ENCODE data around the gene GPX6. TPM values are rescaled to one million over a fixed set of nuclear protein-coding genes. Genes with fewer than 3 reads are reported as not detected.

GPX6 gene
- not detected for total RNA-seq

GRCh38 chr6:28515676-28516075 lies at the start of gene GPX6:
Gene GPX6 (minus strand): TSS chr6:28515793. CDS start chr6:28515743, 50 bp downstream.
- H3K27me3 ChIP-seq: no peaks in the 10 kb centered on the region
- H3K36me3 ChIP-seq: no peaks in the 10 kb centered on the region
- WGBS, 2 donors: 29 to 40% methylated on average over 4 of the region's 4 CpGs
- no peak for TF ChIP-seq CTCF (IDR thresholded peaks at IDR 0.05)
- no peak for TF ChIP-seq POLR2A (IDR thresholded peaks at IDR 0.05)
- H3K27ac ChIP-seq: no peak within 1 kb of the TSS
- DNase-seq: no peak
- intact Hi-C loops (cut with DNase I): no loop called here
- H3K4me1 ChIP-seq: no peaks in the 10 kb centered on the region
- H3K9me3 ChIP-seq: no peaks in the 10 kb centered on the region
- H3K4me3 ChIP-seq (replicated peaks in 1 of 3): no peak within 1 kb of the TSS

GRCh38 chr6:28563430-28564095 lies 48.0 kb upstream of the GPX6 start:
- TF ChIP-seq POLR2A (IDR thresholded peaks at IDR 0.05): no peak
- TF ChIP-seq CTCF (IDR thresholded peaks at IDR 0.05): no peak
- no peak for DNase-seq
- intact Hi-C loops (cut with DNase I): no loop called here
- Histone ChIP-seq H3K4me1 (no peaks in the 10 kb centered on the region), H3K27ac (no peak overlapping the region), H3K27me3 (no peaks in the 10 kb centered on the region), H3K4me3 (replicated peaks in 1 of 3) (no peak overlapping the region), H3K9me3 (no peaks in the 10 kb centered on the region), H3K36me3 (no peaks in the 10 kb centered on the region)
- 52 to 65% methylated on average over 3 of the region's 3 CpGs for WGBS, 2 donors

- WGBS, 2 donors: 66 to 72% methylated on average over 3 of the region's 3 CpGs
- intact Hi-C loops (cut with DNase I): no loop called here
- no peak for DNase-seq
Measured at GRCh38 chr6:28558629-28559028, 43.0 kb upstream of the GPX6 start.

GRCh38 chr6:28555136-28555535 lies 39.5 kb upstream of the GPX6 start:
- intact Hi-C loops (cut with DNase I): no loop called here
- H3K27ac ChIP-seq: no peak overlapping the region
- H3K27me3 ChIP-seq: no peaks in the 10 kb centered on the region
- no peak overlapping the region for H3K4me3 ChIP-seq (replicated peaks in 1 of 3)
- peaks cover 0 to 4% of the 10 kb centered on the region in 2 donors for H3K4me1 ChIP-seq
- 64 to 67% methylated on average over 2 of the region's 2 CpGs for WGBS, 2 donors
- H3K36me3 ChIP-seq: no peaks in the 10 kb centered on the region
- no peak for DNase-seq
- TF ChIP-seq CTCF (IDR thresholded peaks at IDR 0.05) (no peak), POLR2A (IDR thresholded peaks at IDR 0.05) (no peak)
- no peaks in the 10 kb centered on the region for H3K9me3 ChIP-seq

More at GRCh38 chr6:28558629-28559028, 43.0 kb upstream of the GPX6 start:
- H3K27me3 ChIP-seq: no peaks in the 10 kb centered on the region
- H3K27ac ChIP-seq: no peak overlapping the region
- peaks cover 0 to 2% of the 10 kb centered on the region in 2 donors for H3K4me1 ChIP-seq
- no peaks in the 10 kb centered on the region for H3K36me3 ChIP-seq
- TF ChIP-seq POLR2A (IDR thresholded peaks at IDR 0.05) (no peak), CTCF (IDR thresholded peaks at IDR 0.05) (no peak)
- H3K4me3 ChIP-seq (replicated peaks in 1 of 3): no peak overlapping the region
- H3K9me3 ChIP-seq: no peaks in the 10 kb centered on the region

GRCh38 chr6:28553986-28554881 lies 38.6 kb upstream of the GPX6 start:
- intact Hi-C loops (cut with DNase I): no loop called here
- 25 to 27% methylated on average over 25 of the region's 25 CpGs for WGBS, 2 donors
- H3K27me3 ChIP-seq: no peaks in the 10 kb centered on the region
- no peak for TF ChIP-seq POLR2A (IDR thresholded peaks at IDR 0.05)
- no peak for TF ChIP-seq CTCF (IDR thresholded peaks at IDR 0.05)
- peak; percentile 4 to 12 for DNase-seq
- peak overlapping the region in 1 of 3 donors; percentile 12 for H3K4me3 ChIP-seq (replicated peaks in 1 of 3)
- no peaks in the 10 kb centered on the region for H3K9me3 ChIP-seq
- H3K27ac ChIP-seq: no peak overlapping the region
- peaks cover 0 to 4% of the 10 kb centered on the region in 2 donors for H3K4me1 ChIP-seq
- H3K36me3 ChIP-seq: no peaks in the 10 kb centered on the region

All from thyroid gland (tissue), 4 donors.